IPS-18c (cell line): ENCODE results near the gene USP32.

Source experiments
- H3K4me3 ChIP-seq: 2 replicates; pipeline ENCODE4 v1.7.0; 2013; ENCODE audit warnings: low read depth, mild to moderate bottlenecking, low read length, moderate library complexity; ENCODE audit not compliant: insufficient read depth
- H3K9me3 ChIP-seq: one replicate; pipeline ENCODE4 v1.6.1; 2013; ENCODE audit warnings: mild to moderate bottlenecking, low read length, moderate library complexity; ENCODE audit not compliant: control insufficient read depth, insufficient read depth

The USP32 gene

DNA sequence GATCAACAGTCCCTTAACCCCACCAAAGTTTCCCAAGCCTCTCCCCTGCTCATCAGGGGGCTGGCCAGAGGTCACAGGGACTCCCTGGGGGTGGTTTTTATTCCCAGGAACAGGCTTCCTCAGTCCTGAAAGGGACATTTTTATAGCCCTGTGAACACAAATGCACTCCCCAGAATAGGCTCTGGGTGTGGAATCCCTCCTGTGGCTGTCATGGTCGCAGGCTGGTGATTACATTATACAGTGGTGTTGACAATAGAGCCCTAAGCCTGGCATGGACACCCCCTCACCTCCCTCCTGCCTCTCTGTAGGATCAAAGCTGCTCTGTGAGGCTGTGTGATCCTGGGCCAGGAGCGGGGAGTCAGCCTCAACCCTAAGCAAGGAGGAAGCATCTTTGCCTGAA, 243.6 kb downstream of the USP32 start:
- H3K4me3 ChIP-seq, result no peak overlapping the region
- peaks cover 2% of the 10 kb centered on the region for H3K9me3 ChIP-seq

DNA sequence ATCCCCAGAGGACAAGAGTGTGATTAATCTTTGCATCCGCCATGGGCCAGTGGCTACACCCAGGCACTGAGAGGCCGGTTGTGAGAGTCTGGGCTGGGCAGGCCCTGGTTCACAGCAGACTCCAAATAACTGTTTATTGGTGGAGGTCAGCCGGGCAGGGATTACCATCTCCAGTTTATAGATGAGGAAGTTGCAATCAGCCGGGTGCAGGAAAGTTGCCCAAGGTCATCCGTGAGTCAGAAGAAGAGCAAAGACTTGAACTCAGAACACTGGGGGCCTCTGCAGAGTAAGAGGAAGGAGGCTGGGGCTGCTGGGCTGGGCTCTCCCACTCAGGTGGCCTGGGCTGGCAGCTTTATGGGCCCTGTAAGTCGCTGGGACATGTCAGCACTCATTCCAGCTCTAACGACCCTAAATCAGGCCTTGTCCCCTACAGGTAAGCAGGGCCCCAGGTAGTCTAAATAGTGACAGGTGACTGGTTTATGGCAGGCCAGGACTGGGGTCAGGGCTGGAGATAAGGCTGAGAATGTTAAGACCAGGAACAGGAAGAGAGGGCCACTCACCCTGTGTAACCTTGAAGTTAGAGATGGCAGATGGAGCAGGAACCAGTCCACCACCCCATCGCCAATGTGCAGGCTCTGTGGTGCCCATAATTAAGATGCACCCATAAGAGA, 244.2 kb downstream of the USP32 start:
- H3K4me3 ChIP-seq, result no peak overlapping the region
- H3K9me3 ChIP-seq, result peaks cover 2% of the 10 kb centered on the region

DNA sequence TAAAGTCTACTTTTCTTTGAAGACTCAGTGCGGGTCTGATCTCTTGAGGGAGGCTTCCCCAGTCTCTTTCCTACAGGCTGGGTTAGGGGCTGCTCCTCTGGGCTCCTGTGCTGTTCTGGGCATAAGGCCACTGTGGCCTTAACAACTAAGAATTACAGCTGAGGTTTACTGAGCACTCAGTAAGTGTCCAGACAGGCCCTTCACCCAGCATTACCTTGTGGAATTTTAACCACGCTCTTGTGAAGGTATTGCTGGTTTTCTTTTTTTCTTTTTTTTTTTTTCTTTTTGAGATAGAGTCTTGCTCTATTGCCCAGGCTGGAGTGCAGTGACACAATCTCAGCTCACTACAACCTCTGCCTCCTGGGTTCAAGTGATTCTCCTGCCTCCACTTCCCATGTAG, 245.7 kb downstream of the USP32 start:
- no peak overlapping the region for H3K4me3 ChIP-seq
- peaks cover 2% of the 10 kb centered on the region for H3K9me3 ChIP-seq

DNA sequence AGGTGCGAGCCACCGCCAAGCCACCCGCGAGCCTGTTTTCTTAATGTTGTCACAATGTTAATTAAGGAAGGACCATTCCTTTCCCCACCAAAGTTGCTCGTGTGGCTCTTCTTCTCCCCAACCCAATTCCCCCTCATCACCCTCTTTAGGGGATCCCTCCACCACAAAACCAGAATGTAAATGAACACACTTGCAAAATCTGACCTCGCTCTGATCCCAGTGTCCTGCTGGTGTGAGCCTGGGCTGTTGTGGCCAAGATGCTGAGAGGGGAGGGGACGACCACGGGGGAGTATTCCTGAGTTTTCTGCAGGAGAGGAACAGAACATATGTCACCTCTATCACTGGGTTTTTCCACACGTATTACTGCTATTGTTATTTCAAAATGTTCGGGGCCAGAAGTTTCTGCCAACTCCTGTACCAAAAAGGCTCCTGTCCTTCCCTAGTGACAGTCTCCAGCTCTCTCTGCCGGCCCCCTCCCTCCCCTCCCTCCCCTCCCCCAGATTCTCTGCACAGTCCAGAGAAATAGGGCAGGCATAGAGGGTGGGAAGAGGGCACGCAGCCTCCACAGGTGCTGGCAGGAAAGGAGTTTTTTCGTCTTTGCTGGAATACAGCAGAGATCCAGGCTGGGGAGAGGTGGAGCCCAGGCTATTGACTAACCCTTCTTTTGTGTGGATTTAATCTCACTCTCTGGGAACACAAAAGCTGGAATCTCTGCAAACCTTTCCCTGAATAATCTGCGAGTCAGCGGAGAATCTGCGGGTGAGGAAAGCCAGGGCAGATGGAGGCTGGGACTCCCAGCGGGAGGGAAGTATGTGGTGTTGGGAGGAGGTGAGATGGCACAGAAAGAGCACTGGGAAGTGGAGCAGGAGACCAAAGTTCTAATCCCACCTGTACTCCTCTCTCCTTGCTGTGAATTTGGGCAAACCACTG, 246.7 kb downstream of the USP32 start:
- no peak overlapping the region for H3K4me3 ChIP-seq
- H3K9me3 ChIP-seq, result no peaks in the 10 kb centered on the region

DNA sequence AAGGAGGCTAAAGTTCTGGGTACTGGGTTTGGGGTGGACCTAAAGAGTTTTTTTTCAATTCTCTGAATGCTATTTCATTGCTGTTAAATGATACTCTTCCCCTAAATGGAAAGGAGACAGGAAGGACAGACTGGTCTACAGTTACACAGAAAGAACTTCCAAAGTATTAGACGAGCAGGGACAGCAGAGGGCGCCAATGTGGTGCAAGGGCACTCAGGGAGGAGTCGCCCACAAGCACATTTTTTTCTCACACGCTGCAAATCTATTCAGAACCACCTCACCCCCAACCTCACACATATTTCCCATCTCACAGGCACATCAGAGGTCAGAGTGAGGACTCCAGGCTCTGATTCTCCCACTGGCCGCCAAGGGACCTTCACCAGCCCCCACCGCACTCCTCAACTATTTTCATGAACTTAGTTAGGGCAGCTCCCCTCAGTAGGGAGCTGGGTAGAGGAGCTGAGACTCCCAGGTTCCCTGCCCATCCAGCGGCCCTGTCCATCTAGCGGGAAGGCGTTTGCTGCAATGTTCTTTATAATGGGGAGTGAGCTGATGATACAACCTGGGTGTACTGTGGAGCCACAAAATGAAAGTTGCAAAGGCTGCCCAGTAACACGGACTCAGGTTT, 248.9 kb downstream of the USP32 start:
- H3K4me3 ChIP-seq, result peak overlapping the region; percentile 39; the same call in 1 of the 2 replicates

DNA sequence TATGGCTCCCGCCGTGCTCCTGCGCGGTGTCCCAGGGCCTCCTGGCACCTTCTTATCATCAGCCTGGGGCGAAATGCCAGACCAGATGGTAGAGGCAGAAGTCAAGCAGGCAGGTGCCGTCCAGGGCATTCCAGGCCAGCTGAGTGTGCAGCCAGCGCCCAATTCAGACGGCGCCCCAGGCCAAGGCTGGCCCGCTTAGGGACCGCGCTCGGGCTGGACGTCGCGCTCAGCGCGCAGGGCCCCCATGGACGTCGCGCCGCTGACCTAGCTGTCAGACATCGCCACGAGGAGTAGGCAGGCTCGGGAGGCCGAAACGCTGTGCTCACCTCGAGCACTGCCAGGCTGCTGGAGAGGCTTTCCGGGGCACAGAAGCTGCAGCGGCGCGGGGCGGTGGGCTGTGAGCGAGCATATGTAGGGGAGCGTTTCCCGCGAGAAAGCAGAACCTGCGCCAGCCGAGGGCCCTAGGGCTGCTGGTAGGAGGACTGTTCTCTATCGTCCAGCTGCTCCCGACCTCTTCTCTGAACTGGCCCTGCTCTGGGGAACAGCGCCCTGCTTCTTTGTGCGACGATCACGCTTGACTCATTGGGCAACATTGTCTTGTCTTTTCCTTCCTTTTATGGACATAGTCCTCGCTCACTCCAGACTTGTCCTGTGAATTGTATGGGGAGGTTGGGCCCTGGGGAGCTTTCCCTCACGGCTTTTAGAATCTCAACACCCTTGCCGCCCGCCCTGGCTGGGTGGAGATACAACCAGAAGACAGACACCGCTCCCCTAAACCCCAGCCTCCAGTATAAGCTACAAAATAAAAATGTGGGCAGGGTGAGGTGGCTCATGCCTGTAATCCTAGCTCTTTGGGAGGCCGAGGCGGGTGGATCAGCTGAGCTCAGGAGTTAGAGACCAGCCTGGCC, 250.6 kb downstream of the USP32 start:
- no peaks in the 10 kb centered on the region for H3K9me3 ChIP-seq
- peak overlapping the region; percentile 46 for H3K4me3 ChIP-seq

More for the DNA sequence above, 248.9 kb downstream of the USP32 start:
- H3K9me3 ChIP-seq, result no peaks in the 10 kb centered on the region

DNA sequence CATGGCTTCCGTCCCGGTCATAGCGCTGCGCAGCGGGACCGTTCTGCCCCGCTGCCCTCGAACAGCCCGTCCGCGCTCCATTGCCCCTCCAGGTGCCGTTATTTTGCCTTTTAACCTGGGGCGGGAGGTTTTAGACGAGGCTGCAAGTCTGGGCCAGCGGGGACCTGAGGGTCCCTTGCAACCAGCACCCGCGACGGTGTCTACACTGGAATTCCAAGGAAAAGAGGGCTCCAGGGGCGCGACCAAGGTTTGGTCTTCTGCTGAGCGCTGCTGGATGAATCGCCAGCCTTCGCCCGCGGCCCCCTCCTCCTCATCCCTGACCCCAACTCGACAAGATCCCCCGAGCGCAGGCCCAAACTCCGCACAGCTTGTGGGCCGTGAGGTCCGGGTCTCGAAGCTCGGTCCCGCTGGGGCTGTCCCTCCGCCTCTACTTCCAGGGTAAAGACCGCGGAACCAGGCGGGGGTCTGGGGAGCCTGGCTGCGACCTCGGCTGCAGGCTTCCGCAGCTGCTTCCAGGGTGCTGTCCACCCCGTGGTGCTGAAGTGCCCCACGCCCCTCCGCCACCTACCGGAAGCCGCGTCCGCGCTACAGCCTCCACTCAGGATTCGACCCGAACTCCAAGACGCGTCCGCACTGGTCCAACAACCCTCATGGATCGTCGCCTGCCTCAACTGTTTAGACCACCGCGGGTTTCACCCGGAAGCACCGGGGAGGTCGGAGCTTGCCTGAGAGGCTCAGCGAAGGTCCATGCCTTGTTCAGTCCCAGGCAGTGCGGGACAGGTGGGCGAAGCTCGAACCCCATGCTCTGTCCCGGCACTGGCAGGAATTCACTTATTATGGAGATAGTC, 252.3 kb downstream of the USP32 start:
- Histone ChIP-seq H3K4me3 (peak overlapping the region; percentile 46), H3K9me3 (no peaks in the 10 kb centered on the region)

GRCh38 chr17:60138769-60139437, 253.0 kb downstream of the USP32 start:
- Histone ChIP-seq H3K9me3 (no peaks in the 10 kb centered on the region), H3K4me3 (peak overlapping the region; percentile 46)

DNA sequence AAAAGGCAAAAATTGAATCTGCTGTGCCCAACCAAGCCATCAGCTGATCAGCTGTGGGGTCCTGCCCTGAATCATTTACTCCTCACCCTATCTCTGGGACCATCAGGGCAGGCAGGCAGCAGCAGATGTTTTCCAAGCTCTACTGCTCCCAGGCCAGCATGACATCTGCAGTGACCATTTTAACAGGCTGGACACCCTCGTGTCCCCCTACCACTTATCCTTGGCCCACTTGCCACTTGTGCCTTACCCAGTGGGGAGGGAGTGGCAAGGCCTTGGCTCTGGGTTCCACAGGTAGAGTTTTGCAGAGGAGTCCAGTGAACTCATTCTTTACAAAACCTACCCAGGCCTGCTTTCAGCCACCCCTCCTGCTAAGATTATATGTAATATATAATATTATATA, 254.2 kb downstream of the USP32 start:
- Histone ChIP-seq H3K4me3 (no peak overlapping the region), H3K9me3 (no peaks in the 10 kb centered on the region)

GRCh38 chr17:60135951-60136666, 255.8 kb downstream of the USP32 start:
- H3K9me3 ChIP-seq, result no peaks in the 10 kb centered on the region
- H3K4me3 ChIP-seq, result no peak overlapping the region; the same call in 1 of the 2 replicates

DNA sequence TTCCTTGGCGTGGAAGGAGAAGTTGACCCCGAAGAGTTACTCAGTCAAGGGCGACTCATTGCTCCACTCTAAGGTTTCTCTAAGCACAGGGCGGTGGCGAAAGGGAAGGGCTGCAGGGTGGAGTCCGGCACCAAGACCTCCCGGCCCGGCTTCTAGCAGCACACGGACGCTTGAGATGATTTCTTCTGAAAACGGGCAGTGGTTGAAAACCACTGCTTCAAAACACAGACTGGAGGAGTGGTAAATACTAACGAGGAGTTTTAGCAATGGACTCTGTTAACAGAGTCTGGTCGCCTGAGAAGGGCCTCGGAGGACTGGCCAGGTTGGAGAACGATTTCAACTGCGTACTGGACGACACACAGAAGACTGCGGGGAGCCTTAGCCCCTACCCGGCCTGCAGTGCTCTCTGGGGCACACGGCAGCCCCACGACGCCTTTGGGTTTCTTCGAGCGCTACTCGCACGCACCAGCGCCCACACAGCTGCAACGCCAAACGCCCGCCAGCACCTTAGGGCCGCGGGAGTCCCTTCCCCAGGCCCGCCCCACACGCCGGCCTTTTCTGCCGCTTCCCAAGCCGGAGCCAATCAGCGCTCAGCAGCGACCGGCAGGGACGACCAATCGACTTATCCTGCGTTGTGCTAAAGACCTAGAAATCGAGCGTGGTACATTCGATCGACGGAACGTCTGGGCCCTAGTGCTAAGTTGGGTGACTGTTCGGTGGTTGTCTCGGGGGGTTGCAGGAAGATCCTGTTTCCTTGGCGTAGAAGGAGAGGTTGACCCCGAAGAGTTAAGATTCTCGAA, 256.6 kb downstream of the USP32 start:
- Histone ChIP-seq H3K9me3 (no peaks in the 10 kb centered on the region), H3K4me3 (peak overlapping the region; percentile 74)

DNA sequence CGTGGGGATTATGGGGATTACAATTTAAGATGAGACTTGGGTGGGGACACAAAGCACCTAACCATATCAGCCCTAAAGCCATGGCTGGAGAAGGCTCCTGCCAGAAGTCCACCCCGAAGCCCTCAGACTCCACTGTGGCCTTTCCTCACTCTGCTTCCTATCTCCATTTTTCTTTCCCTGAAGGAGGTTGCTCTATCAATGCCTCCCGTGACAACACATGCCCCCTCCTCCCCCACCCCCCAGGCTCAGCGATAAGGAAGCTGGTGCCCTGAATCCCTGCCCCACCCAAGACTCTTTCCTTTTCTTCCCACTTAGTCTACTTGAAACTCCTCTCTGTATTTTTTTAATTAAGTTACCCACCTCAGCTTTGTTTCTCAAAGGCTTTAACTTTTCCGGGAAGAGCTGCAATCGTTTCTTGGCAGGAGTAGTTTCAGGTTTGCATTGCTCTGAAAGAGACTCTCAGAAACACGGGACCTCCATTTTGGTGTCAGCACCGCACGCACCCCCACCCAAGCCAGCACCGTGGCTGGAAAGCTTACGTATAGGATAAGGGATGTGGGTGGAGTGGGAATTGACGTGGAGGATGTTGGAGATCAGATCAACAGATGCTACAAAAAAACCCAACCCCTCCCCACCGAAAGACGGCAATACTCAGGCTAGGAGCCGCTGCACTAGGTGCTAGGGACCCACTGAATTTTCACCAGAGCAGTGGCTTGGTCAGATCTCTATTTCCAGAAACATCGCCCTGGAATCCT, 257.4 kb downstream of the USP32 start:
- no peaks in the 10 kb centered on the region for H3K9me3 ChIP-seq
- H3K4me3 ChIP-seq, result peak overlapping the region; percentile 74

GRCh38 chr17:60130466-60130865, 261.5 kb downstream of the USP32 start:
- Histone ChIP-seq H3K4me3 (no peak overlapping the region), H3K9me3 (no peaks in the 10 kb centered on the region)

- no peak overlapping the region for H3K4me3 ChIP-seq
- no peaks in the 10 kb centered on the region for H3K9me3 ChIP-seq
Measured at GRCh38 chr17:60129164-60129563, 262.8 kb downstream of the USP32 start.
